ENCODE data around the gene KCNK6.

GRCh38 chr19:38350883-38351282, 31.2 kb downstream of the KCNK6 start:
- TF ChIP-seq CTCF (IDR thresholded peaks at IDR 0.05; ENCODE audit: borderline replicate concordance, extremely low read depth, low read length, poor library complexity, severe bottlenecking), result no peak
- no peak for TF ChIP-seq EZH2 (IDR thresholded peaks at IDR 0.05; ENCODE audit: borderline replicate concordance, low read depth, low read length, severe bottlenecking)
